WTC11 (cell line): Measurements from ENCODE around the gene SNRNP70.

Source experiments
- CTCF ChIP-seq: fragments of 200-600 bp; IDR thresholded peaks from 2 replicates; pipeline ENCODE4 v1.8.0; 2022; ENCODE audit warnings: antibody characterized with exemption
- ESRRA ChIP-seq: sonication (generic); formaldehyde crosslinking; IDR thresholded peaks from 2 replicates; pipeline ENCODE4 v1.8.1; 2022; ENCODE audit warnings: mild to moderate bottlenecking, missing genetic modification reagents, borderline replicate concordance
- FOXJ3 ChIP-seq: sonication (generic); formaldehyde crosslinking; IDR thresholded peaks from 2 replicates; pipeline ENCODE4 v1.9.0; 2021; ENCODE audit warnings: missing genetic modification reagents, mild to moderate bottlenecking, borderline replicate concordance
- FOXP1 ChIP-seq: sonication (generic); formaldehyde crosslinking; IDR thresholded peaks from 2 replicates; pipeline ENCODE4 v1.8.0; 2022; ENCODE audit warnings: missing genetic modification reagents, mild to moderate bottlenecking, moderate library complexity, borderline replicate concordance
- NFYB ChIP-seq: sonication (generic); formaldehyde crosslinking; conservative IDR thresholded peaks from 2 replicates; pipeline ENCODE4 v1.8.0; 2022; ENCODE audit warnings: low read depth, missing genetic modification reagents
- NR1H2 ChIP-seq: sonication (generic); formaldehyde crosslinking; IDR thresholded peaks from 2 replicates; pipeline ENCODE4 v1.9.0; 2021; ENCODE audit warnings: mild to moderate bottlenecking, moderate library complexity, missing genetic modification reagents
- SP1 ChIP-seq: sonication (generic); formaldehyde crosslinking; conservative IDR thresholded peaks from 2 replicates; pipeline ENCODE4 v1.8.1; 2022; ENCODE audit warnings: missing genetic modification reagents
- TP53 ChIP-seq: sonication (generic); formaldehyde crosslinking; IDR thresholded peaks from 2 replicates; pipeline ENCODE4 v1.8.1; 2023; ENCODE audit warnings: mild to moderate bottlenecking, missing genetic modification reagents
- ZNF121 ChIP-seq: sonication (generic); formaldehyde crosslinking; IDR thresholded peaks from 2 replicates; pipeline ENCODE4 v1.8.0; 2023; ENCODE audit warnings: missing genetic modification reagents
- TF ChIP-seq, protein P1 (sequence below): sonication (generic); formaldehyde crosslinking; IDR thresholded peaks from 2 replicates; pipeline ENCODE4 v1.8.0; 2022; ENCODE audit warnings: mild to moderate bottlenecking, missing genetic modification reagents
- TF ChIP-seq, protein P2 (sequence below): sonication (generic); formaldehyde crosslinking; IDR thresholded peaks from 2 replicates; pipeline ENCODE4 v1.8.0; 2022; ENCODE audit warnings: mild to moderate bottlenecking, missing genetic modification reagents
- TF ChIP-seq, protein P3 (sequence below): sonication (generic); formaldehyde crosslinking; IDR thresholded peaks from 2 replicates; pipeline ENCODE4 v1.8.1; 2023; ENCODE audit warnings: mild to moderate bottlenecking, moderate library complexity, missing genetic modification reagents

GRCh38 chr19:49098795-49099194 lies 13.5 kb downstream of the SNRNP70 start:
- TF ChIP-seq NFYB (CRISPR knock-in tag) (no peak), ESRRA (no peak), FOXP1 (CRISPR knock-in tag) (no peak), FOXJ3 (CRISPR knock-in tag) (no peak), CTCF (no peak), NR1H2 (CRISPR knock-in tag) (no peak), ZNF121 (CRISPR knock-in tag) (no peak), TP53 (CRISPR knock-in tag) (no peak), SP1 (CRISPR knock-in tag) (no peak)
- TF ChIP-seq, protein P1, sequence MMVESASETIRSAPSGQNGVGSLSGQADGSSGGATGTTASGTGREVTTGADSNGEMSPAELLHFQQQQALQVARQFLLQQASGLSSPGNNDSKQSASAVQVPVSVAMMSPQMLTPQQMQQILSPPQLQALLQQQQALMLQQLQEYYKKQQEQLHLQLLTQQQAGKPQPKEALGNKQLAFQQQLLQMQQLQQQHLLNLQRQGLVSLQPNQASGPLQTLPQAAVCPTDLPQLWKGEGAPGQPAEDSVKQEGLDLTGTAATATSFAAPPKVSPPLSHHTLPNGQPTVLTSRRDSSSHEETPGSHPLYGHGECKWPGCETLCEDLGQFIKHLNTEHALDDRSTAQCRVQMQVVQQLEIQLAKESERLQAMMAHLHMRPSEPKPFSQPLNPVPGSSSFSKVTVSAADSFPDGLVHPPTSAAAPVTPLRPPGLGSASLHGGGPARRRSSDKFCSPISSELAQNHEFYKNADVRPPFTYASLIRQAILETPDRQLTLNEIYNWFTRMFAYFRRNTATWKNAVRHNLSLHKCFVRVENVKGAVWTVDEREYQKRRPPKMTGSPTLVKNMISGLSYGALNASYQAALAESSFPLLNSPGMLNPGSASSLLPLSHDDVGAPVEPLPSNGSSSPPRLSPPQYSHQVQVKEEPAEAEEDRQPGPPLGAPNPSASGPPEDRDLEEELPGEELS (CRISPR knock-in tag) = no peak
- TF ChIP-seq, protein P2, sequence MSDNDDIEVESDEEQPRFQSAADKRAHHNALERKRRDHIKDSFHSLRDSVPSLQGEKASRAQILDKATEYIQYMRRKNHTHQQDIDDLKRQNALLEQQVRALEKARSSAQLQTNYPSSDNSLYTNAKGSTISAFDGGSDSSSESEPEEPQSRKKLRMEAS (CRISPR knock-in tag) = no peak
- TF ChIP-seq, protein P3, sequence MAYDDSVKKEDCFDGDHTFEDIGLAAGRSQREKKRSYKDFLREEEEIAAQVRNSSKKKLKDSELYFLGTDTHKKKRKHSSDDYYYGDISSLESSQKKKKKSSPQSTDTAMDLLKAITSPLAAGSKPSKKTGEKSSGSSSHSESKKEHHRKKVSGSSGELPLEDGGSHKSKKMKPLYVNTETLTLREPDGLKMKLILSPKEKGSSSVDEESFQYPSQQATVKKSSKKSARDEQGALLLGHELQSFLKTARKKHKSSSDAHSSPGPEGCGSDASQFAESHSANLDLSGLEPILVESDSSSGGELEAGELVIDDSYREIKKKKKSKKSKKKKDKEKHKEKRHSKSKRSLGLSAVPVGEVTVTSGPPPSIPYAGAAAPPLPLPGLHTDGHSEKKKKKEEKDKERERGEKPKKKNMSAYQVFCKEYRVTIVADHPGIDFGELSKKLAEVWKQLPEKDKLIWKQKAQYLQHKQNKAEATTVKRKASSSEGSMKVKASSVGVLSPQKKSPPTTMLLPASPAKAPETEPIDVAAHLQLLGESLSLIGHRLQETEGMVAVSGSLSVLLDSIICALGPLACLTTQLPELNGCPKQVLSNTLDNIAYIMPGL (CRISPR knock-in tag) = no peak
